ENCODE results near the gene LCT.

LCT gene

DNA sequence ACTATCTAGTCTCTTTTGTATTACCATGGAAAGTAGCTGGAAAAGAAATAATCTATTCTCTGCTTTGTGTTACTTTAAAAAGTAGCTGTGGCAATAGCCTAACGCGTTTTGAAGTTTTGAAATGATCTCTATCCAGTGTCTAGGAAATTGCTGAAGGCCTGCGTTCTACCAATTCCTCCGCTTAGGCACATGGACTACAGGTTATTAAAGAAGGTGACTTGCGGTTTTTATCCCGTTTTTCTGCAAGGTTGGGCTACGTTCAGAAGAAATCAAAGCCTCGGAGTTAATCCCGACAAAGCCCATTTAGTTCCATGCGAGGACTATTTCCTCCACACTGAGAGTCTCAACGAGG is 96.0 kb downstream of the LCT start:
- no peak for DNase-seq

DNA sequence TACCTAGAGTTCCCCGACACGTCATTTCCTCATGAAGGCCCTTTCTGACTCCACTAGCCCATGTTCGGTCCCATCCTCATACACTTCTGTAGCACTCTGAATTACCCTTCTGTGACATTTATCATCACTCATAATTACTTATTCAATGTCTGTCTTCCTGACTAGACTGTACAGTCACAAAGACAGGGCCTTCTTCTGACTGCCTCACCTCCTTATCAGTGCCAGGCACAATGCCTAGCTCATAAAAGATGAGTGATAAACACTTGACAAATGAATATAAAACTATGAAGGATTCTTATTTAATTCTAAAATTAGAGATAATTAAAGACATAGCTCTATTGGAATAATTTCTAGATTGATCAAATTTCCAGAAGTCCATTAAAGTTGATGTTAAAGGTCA is 96.8 kb downstream of the LCT start:
- no peak for DNase-seq
